H1 (cell line): Measurements from ENCODE around the gene COQ7.

Source experiments
- BRCA1 ChIP-seq: IDR thresholded peaks from 2 replicates; pipeline ENCODE4 v1.6.1; 2012; ENCODE audit warnings: low read depth, low read length, improper control_type of control experiment
- GABPA ChIP-seq: IDR thresholded peaks from 2 replicates; pipeline ENCODE4 v1.6.1; 2011; ENCODE audit warnings: mild to moderate bottlenecking, low read length, moderate library complexity, borderline replicate concordance; ENCODE audit not compliant: insufficient read depth
- GTF2F1 ChIP-seq: IDR thresholded peaks from 2 replicates; pipeline ENCODE4 v1.6.1; 2012; ENCODE audit warnings: low read depth, low read length, improper control_type of control experiment, borderline replicate concordance
- HDAC6 ChIP-seq: IDR thresholded peaks from one replicate; pipeline ENCODE4 v1.7.1; 2012; ENCODE audit warnings: low read depth, mild to moderate bottlenecking, inconsistent platforms, low read length, moderate library complexity
- POLR2A ChIP-seq, 2 experiments: IDR thresholded peaks; 1 replicate in 1 of 2; 2 replicates in 1 of 2; pipeline ENCODE4 v1.6.1; 2011; ENCODE audit warnings: low read depth in 2 of 2, low read length in 2 of 2, mild to moderate bottlenecking in 2 of 2; ENCODE audit errors: control extremely low read depth in 1 of 2
- RAD21 ChIP-seq, 2 experiments: IDR thresholded peaks in 1 of 2; conservative IDR thresholded peaks in 1 of 2; 2 replicates each; pipeline ENCODE4 v1.6.1; 2011; ENCODE audit warnings: low read depth in 2 of 2, low read length in 2 of 2, improper control_type of control experiment in 1 of 2, inconsistent platforms in 1 of 2, mild to moderate bottlenecking in 1 of 2, moderate library complexity in 1 of 2
- RNF2 ChIP-seq: fragments of 200-900, 300-1000 bp; sonication (generic); IDR thresholded peaks from 2 replicates; pipeline ENCODE4 v1.7.1; 2016; ENCODE audit warnings: borderline replicate concordance, low read depth, mild to moderate bottlenecking, antibody characterized with exemption, low read length; ENCODE audit not compliant: poor library complexity, severe bottlenecking; ENCODE audit errors: missing control alignments
- SRF ChIP-seq: IDR thresholded peaks from 2 replicates; pipeline ENCODE4 v1.6.1; 2011; ENCODE audit warnings: mild to moderate bottlenecking, low read depth, low read length, moderate library complexity
- ZNF274 ChIP-seq: IDR thresholded peaks from 2 replicates; pipeline ENCODE4 v1.7.0; 2012; ENCODE audit warnings: low read length, borderline replicate concordance; ENCODE audit errors: extremely low read depth
- TF ChIP-seq, protein P1 (sequence below), 3 experiments: IDR thresholded peaks; 1 replicate in 2 of 3; 2 replicates in 1 of 3; pipeline versions ENCODE4 v1.5.1 to v1.6.1; 2011; ENCODE audit warnings: low read length in 3 of 3, mild to moderate bottlenecking in 3 of 3, inconsistent platforms in 2 of 3, low read depth in 1 of 3, moderate library complexity in 1 of 3; ENCODE audit not compliant: insufficient read depth in 1 of 3; ENCODE audit errors: control extremely low read depth in 1 of 3
- TF ChIP-seq, protein P2 (sequence below): IDR thresholded peaks from 2 replicates; pipeline ENCODE4 v1.6.1; 2012; ENCODE audit warnings: low read length, inconsistent platforms
- TF ChIP-seq, protein P3 (sequence below): IDR thresholded peaks from 2 replicates; pipeline ENCODE4 v1.6.1; 2012; ENCODE audit warnings: inconsistent platforms

DNA sequence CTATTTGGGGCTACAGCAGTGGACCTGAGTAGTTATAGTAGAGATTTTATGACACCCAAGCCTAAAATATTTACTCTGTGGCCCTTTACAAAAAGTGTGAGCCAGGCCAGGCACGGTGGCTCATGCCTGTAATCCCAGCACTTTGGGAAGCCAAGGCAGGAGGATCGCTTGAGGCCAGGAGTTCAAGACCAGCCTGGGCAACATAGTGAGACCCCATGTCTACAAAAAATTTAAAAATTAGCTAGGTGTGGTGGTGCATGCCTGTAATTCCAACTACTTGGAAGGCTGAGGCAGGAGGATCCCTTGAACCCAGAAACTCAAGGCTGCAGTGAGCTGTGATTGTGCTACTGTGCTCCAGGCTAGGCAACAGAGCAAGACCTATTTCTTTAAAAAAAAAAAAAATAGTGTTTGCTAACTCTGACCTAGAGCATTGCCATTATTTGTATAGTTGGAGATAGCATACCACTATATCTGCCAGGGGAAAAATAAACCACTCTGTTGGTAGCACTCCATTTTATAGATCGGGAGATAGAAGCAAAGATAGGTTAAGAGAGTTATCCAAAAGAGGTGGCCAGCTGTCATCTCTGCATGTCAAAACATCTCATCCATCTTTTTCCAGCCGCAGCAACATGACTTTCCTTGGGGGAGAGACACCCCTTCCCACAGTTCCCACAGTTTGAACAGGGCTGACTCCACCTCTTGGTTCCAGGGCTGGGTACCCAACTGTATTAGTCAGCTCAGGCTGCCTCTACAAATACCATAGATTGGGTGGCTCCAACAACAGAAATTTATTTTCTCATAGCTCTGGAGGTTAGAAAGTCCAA is 43.3 kb downstream of the COQ7 start:
- TF ChIP-seq, protein P1, sequence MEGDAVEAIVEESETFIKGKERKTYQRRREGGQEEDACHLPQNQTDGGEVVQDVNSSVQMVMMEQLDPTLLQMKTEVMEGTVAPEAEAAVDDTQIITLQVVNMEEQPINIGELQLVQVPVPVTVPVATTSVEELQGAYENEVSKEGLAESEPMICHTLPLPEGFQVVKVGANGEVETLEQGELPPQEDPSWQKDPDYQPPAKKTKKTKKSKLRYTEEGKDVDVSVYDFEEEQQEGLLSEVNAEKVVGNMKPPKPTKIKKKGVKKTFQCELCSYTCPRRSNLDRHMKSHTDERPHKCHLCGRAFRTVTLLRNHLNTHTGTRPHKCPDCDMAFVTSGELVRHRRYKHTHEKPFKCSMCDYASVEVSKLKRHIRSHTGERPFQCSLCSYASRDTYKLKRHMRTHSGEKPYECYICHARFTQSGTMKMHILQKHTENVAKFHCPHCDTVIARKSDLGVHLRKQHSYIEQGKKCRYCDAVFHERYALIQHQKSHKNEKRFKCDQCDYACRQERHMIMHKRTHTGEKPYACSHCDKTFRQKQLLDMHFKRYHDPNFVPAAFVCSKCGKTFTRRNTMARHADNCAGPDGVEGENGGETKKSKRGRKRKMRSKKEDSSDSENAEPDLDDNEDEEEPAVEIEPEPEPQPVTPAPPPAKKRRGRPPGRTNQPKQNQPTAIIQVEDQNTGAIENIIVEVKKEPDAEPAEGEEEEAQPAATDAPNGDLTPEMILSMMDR (IDR thresholded peaks at IDR 0.05; ENCODE audit: control extremely low read depth in 1 of 3, insufficient read depth in 1 of 3, low read depth in 1 of 3, low read length in 3 of 3) = no peak
- TF ChIP-seq, protein P2, sequence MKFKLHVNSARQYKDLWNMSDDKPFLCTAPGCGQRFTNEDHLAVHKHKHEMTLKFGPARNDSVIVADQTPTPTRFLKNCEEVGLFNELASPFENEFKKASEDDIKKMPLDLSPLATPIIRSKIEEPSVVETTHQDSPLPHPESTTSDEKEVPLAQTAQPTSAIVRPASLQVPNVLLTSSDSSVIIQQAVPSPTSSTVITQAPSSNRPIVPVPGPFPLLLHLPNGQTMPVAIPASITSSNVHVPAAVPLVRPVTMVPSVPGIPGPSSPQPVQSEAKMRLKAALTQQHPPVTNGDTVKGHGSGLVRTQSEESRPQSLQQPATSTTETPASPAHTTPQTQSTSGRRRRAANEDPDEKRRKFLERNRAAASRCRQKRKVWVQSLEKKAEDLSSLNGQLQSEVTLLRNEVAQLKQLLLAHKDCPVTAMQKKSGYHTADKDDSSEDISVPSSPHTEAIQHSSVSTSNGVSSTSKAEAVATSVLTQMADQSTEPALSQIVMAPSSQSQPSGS = no peak
- TF ChIP-seq POLR2A (IDR thresholded peaks at IDR 0.05; ENCODE audit: control extremely low read depth in 1 of 2, low read depth in 2 of 2, low read length in 2 of 2) (no peak), GABPA (no peak), GTF2F1 (no peak), RNF2 (no peak), ZNF274 (no peak), BRCA1 (no peak), RAD21 (IDR thresholded peaks at IDR 0.05 in 1 of 2, conservative IDR thresholded peaks at IDR 0.05 in 1 of 2; ENCODE audit: low read depth in 2 of 2, low read length in 2 of 2) (no peak), HDAC6 (no peak), SRF (no peak)
- TF ChIP-seq, protein P3, sequence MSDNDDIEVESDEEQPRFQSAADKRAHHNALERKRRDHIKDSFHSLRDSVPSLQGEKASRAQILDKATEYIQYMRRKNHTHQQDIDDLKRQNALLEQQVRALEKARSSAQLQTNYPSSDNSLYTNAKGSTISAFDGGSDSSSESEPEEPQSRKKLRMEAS = no peak
